ENCODE measurements around the gene UBE4A. TPM values are rescaled to one million over a fixed set of nuclear protein-coding genes. Genes with fewer than 3 reads are reported as not detected.
"Not testable (repeated sequence)": the region's sequence is repeated elsewhere in the genome, so short reads cannot be mapped to it uniquely, and the experiment has no call there.

Gene UBE4A
- polyA plus RNA-seq, 3 donors from 2014 or later = 13.7 to 26.3 (median 14.1) TPM

- no peak overlapping the region for H3K4me3 Mint-ChIP-seq
- H3K9me3 Mint-ChIP-seq = no peaks in the 10 kb centered on the region
- no peaks in the 10 kb centered on the region for H3K4me1 Mint-ChIP-seq
- H3K27ac Mint-ChIP-seq = no peak overlapping the region
- DNase-seq = no peak
- H3K27me3 Mint-ChIP-seq (ENCODE audit: low read depth in 3 of 3) = no peaks in the 10 kb centered on the region
- H3K36me3 Mint-ChIP-seq = no peaks in the 10 kb centered on the region
These were observed 56.3 kb downstream of the UBE4A start for GRCh38 chr11:118415739-118416068.

DNA sequence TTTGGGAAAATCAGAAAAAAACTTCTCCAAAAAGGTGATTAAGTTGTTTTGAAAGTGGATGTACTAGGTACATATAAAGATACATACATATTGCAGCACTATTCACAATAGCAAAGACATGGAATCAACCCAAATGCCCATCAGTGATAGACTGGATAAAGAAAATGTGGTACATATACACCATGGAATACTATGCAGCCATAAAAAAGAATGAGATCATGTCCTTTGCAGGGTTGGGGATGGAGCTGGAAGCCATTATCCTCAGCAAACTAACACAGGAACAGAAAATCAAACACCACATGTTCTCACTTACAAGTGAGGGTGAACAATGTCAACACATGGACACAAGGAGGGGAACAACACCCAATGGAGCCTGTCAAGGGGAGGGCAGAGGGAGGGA is 57.5 kb downstream of the UBE4A start:
- not testable (repeated sequence) for H3K4me1 Mint-ChIP-seq; H3K27me3 Mint-ChIP-seq (ENCODE audit: low read depth in 3 of 3); H3K27ac Mint-ChIP-seq

GRCh38 chr11:118417801-118418200 is 58.4 kb downstream of the UBE4A start:
- Mint-ChIP-seq H3K4me3 (no peak overlapping the region), H3K36me3 (no peaks in the 10 kb centered on the region), H3K27me3 (ENCODE audit: low read depth in 3 of 3) (no peaks in the 10 kb centered on the region), H3K4me1 (no peaks in the 10 kb centered on the region), H3K27ac (no peak overlapping the region), H3K9me3 (no peaks in the 10 kb centered on the region)
- no peak for DNase-seq

More for the DNA sequence above, 57.5 kb downstream of the UBE4A start:
- not testable (repeated sequence) for H3K4me3 Mint-ChIP-seq, DNase-seq, H3K36me3 Mint-ChIP-seq, H3K9me3 Mint-ChIP-seq

- no peak overlapping the region for H3K27ac Mint-ChIP-seq
- no peak overlapping the region for H3K4me3 Mint-ChIP-seq
These were observed 59.4 kb downstream of the UBE4A start for GRCh38 chr11:118418766-118419165.

GRCh38 chr11:118427707-118428106 is 68.3 kb downstream of the UBE4A start:
- Mint-ChIP-seq H3K9me3 (no peaks in the 10 kb centered on the region), H3K27ac (no peak overlapping the region), H3K27me3 (ENCODE audit: low read depth in 3 of 3) (peaks cover 2 to 7% (median 3%) of the 10 kb centered on the region in 3 donors), H3K36me3 (peaks cover 0 to 7% (median 4%) of the 10 kb centered on the region in 3 donors), H3K4me1 (no peaks in the 10 kb centered on the region), H3K4me3 (no peak overlapping the region)
- no peak for DNase-seq

More at GRCh38 chr11:118418766-118419165, 59.4 kb downstream of the UBE4A start:
- Mint-ChIP-seq H3K27me3 (ENCODE audit: low read depth in 3 of 3) (no peaks in the 10 kb centered on the region), H3K36me3 (peaks cover 0 to 4% (median 4%) of the 10 kb centered on the region in 3 donors), H3K9me3 (no peaks in the 10 kb centered on the region), H3K4me1 (no peaks in the 10 kb centered on the region)
- DNase-seq = no peak

DNA sequence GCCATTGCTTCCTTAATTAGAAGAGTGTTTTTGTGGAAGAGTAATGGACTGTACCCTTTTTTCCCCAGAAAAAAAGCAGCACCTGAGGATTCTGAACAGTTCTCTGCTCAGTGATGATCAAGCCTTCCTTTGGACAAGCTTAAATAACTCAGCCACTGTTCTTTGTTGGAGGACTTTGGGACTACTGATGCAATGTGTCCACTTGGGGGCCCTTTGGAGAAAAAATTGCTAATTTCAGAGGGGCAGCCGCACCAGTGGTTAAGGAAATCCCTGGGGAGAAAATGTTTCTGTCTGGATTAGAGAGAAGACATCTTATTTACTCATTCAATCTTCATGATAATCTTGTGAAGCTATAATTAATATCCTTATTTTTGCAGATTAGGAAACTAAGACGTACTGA is 71.6 kb downstream of the UBE4A start:
- Mint-ChIP-seq H3K4me3 (no peak overlapping the region), H3K36me3 (no peaks in the 10 kb centered on the region), H3K27me3 (ENCODE audit: low read depth in 3 of 3) (peaks cover 8 to 19% (median 14%) of the 10 kb centered on the region in 3 donors), H3K4me1 (peaks cover 14% of the 10 kb centered on the region in 2 donors), H3K27ac (no peak overlapping the region), H3K9me3 (no peaks in the 10 kb centered on the region)
- no peak for DNase-seq

DNA sequence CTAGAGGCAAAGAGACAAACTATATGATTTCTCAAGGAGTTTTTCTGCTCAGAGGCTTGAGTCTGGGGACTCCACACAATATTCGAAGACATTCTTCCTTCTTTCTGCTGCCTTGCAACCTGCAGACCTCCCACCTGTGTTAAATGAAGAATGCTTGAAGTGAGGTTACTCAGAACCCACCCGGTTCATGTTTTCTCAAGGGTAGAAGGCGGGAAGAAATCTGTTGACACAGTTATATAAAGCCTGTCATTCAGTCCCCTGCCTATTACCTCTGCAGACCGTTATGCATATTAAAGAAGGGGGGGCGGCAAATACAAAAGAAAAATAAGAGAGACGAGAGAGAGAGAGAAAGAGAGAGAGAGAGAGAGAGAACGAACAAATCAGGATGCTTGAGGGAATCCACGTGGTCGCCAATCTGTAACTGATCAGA is 74.7 kb downstream of the UBE4A start:
- Mint-ChIP-seq H3K36me3 (no peaks in the 10 kb centered on the region), H3K27ac (peak overlapping the region in 5 of 6 donors; percentile 14 to 86 (median 61)), H3K4me3 (peak overlapping the region; percentile 86 to 96 (median 91)), H3K27me3 (ENCODE audit: low read depth in 3 of 3) (peaks cover 10 to 24% (median 21%) of the 10 kb centered on the region in 3 donors), H3K4me1 (peaks cover 34% of the 10 kb centered on the region in 2 donors), H3K9me3 (no peaks in the 10 kb centered on the region)
- DNase-seq = peak in 2 of 3 donors; percentile 40 to 54

DNA sequence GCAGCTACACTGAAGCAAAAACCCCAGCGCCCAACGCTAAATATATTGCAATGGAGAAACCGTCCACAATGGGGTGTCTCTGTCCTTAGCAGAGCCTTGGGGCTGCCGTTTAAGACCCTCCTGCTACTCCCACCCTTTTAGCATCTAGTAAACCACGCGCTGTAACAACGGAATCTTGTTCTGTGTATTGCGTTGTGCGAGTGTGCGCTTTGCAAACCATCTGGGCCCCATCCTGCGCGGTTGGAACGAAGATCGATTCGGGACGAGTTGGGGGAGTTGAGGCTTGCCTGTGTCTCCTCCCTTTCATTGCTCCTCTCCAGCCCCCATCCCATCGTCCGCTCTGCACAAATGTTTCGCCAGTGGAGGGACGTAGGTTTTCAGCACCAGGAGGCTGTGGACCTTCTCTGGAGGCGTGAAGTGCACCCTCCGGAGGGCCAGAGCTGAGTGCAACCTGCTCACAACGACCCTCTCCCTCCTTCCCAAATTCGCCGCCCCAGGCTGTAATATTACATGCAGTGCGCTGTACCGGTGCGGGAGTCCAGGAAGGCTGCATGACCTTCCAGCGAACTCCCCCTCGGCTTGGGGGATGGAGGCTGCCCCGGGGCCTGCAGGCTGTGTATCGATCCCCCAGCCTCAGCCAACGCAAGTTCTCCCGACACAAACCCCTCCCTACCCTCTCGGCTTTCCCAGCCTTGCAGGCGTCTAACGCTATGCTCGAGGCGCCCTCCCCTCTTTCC is 75.3 kb downstream of the UBE4A start:
- H3K27me3 Mint-ChIP-seq (ENCODE audit: low read depth in 3 of 3) = peaks cover 6 to 24% (median 21%) of the 10 kb centered on the region in 3 donors
- H3K4me1 Mint-ChIP-seq = peaks cover 40% of the 10 kb centered on the region in 2 donors
- H3K9me3 Mint-ChIP-seq = no peaks in the 10 kb centered on the region
- peak overlapping the region; percentile 86 to 96 (median 91) for H3K4me3 Mint-ChIP-seq
- H3K36me3 Mint-ChIP-seq = no peaks in the 10 kb centered on the region
- H3K27ac Mint-ChIP-seq = peak overlapping the region; percentile 14 to 88 (median 71)
- DNase-seq = peak in 2 of 3 donors; percentile 18 to 37

DNA sequence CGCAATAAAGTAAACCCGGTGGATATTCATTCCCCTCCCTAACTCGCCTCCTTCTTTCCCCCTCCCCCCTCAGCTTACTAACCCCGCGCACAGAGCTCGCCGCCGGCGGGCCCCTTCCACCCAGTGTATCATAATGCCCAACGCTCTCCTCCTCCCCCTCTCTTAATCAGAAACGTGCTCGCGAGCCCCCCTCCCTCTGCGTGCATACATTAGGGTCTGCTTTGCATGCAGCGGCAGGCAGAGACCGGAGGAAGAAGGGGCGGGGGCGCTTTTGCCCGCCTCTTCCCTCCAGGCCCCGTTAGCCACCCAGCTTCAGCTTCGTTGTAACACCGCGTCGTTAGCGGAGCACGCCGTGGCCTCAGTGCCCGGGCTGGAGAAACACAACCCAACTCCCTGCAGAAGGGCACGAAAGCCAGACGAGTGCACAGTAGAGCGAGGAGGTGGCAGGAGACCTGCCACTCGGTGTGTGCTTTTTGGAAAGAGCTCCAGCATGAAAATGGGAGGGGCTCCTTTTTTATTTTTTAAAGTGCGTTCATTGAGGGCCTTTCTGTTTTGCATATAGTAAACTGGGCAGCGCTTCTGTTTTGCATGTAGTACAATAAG is 76.0 kb downstream of the UBE4A start:
- peaks cover 47% of the 10 kb centered on the region in 2 donors for H3K4me1 Mint-ChIP-seq
- peak in 2 of 3 donors; percentile 62 to 66 for DNase-seq
- H3K36me3 Mint-ChIP-seq = no peaks in the 10 kb centered on the region
- peak overlapping the region; percentile 81 to 94 (median 90) for H3K27ac Mint-ChIP-seq
- peaks cover 6 to 24% (median 21%) of the 10 kb centered on the region in 3 donors for H3K27me3 Mint-ChIP-seq (ENCODE audit: low read depth in 3 of 3)
- peak overlapping the region; percentile 86 to 96 (median 91) for H3K4me3 Mint-ChIP-seq
- no peaks in the 10 kb centered on the region for H3K9me3 Mint-ChIP-seq

DNA sequence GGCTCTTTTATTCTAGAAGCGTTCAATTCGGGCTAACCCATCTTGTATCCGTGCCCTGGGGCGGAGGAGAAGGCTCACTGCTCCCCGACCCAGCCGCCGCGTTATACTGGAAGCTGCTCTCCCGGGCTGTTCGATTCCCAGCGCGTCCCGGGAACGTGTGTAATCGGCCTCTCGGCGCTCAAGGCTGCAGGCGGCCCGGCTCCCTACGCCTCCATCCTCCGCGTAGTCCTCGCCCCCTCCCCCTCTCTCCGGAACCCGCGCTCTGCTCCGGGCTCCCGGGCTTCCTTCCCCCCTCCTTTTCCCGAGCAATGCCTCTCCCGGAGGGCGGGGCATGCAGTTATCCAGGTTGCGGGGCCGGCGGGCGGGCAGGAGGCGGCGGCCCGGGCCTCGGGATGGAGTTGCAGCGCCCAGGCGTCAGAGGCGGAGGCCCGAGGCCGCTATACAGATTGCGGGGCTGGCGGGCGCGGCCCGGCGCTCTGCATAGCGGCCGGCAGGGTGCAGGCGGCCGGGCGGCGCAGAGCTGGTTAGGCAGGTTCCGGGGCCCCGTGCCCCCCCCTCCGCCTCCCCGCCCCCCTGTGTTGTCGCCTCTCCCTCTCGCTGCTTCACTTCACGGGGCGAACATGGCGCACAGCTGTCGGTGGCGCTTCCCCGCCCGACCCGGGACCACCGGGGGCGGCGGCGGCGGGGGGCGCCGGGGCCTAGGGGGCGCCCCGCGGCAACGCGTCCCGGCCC is 76.7 kb downstream of the UBE4A start, which contains the start of gene KMT2A:
KMT2A (plus strand) TSS at position 600 of the 732 bp plus-strand sequence; CDS start at position 621, 21 bp downstream.
- peak; percentile 93 to 97 (median 96) for DNase-seq
- no peaks in the 10 kb centered on the region for H3K9me3 Mint-ChIP-seq
- H3K4me1 Mint-ChIP-seq = peaks cover 51 to 53% of the 10 kb centered on the region in 2 donors
- peak within 1 kb of the TSS; percentile 91 to 97 (median 94) for H3K27ac Mint-ChIP-seq
- H3K4me3 Mint-ChIP-seq = peak within 1 kb of the TSS; percentile 89 to 96 (median 94)
- H3K36me3 Mint-ChIP-seq = no peaks in the 10 kb centered on the region
- peaks cover 6 to 24% (median 21%) of the 10 kb centered on the region in 3 donors for H3K27me3 Mint-ChIP-seq (ENCODE audit: low read depth in 3 of 3)

DNA sequence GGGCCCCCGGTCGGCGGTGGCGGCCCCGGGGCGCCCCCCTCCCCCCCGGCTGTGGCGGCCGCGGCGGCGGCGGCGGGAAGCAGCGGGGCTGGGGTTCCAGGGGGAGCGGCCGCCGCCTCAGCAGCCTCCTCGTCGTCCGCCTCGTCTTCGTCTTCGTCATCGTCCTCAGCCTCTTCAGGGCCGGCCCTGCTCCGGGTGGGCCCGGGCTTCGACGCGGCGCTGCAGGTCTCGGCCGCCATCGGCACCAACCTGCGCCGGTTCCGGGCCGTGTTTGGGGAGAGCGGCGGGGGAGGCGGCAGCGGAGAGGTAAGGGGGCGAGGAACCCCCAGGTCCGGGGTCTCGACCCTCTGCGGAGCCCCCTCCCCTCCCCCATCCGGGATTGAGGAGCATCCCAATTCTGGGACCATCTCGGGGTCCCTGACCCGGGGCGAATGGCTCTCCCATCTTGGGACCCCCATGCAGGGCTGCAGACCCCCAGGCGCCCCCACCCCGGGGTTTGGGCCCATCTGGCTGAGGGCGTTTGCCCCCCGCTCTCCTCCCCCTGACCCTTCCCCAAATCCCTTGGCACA is 77.3 kb downstream of the UBE4A start:
- Mint-ChIP-seq H3K9me3 (no peaks in the 10 kb centered on the region), H3K27me3 (ENCODE audit: low read depth in 3 of 3) (peaks cover 6 to 24% (median 21%) of the 10 kb centered on the region in 3 donors), H3K36me3 (no peaks in the 10 kb centered on the region), H3K4me3 (peak overlapping the region; percentile 89 to 95 (median 93)), H3K4me1 (peaks cover 55 to 60% of the 10 kb centered on the region in 2 donors), H3K27ac (peak overlapping the region; percentile 91 to 97 (median 94))
- DNase-seq = no peak

DNA sequence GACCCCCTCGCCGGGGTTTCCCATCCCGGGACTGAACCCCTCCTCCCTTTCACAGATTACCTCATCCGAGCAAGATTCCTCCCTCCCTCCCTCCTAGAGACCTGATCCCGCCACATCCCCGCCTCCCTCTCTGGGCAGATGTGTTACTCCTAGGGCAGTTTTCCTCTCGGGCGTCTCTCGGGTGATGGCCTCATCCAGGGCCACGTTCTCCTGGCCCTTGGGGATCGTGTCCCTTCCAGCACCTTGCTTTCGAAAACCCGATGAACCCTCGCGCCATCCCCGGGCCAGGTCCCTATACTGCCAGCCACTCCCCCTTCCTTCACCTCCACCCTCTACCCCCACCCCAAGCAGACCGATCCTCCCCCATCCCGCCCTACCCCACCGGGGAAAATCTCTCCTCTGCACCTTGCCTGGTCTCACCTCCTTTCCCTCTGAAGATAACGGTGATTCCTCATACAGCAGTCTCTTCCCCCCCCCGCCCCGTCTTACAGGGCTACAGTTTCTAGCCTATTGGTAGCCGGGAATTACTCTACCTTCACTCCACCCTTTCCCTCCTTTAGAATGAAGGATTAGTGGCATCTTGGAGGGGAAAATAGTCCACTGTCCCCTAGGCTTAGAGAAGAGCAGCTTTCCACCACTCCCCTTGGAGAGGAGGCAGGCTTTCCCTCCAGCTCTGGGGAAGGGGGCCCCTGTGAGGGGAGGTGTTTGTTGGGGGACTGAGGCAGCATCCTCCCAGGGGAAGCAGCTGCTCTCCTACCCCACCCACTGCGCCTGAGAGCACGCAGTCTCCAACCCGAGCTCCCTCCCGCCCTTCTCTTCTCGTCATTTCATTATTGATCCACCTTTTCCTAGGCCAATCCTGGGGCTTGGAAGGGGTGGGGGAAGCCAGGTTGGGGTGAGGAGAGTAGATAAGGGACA is 78.1 kb downstream of the UBE4A start:
- H3K4me3 Mint-ChIP-seq = peak overlapping the region; percentile 86 to 95 (median 93)
- peak overlapping the region; percentile 91 to 97 (median 94) for H3K27ac Mint-ChIP-seq
- H3K4me1 Mint-ChIP-seq = peaks cover 62 to 67% of the 10 kb centered on the region in 2 donors
- no peaks in the 10 kb centered on the region for H3K36me3 Mint-ChIP-seq
- no peaks in the 10 kb centered on the region for H3K9me3 Mint-ChIP-seq
- DNase-seq = peak; percentile 12 to 22 (median 19)
- peaks cover 6 to 24% (median 21%) of the 10 kb centered on the region in 3 donors for H3K27me3 Mint-ChIP-seq (ENCODE audit: low read depth in 3 of 3)

Data from immature natural killer cell (primary cell).